Activated naive CD4-positive, alpha-beta T cell treated with anti-CD3 and anti-CD28 coated beads, Interleukin-2, amount 50 U/mL, for 72 hours (primary cell): ENCODE results near the gene FILIP1. TPM values are rescaled to one million over a fixed set of nuclear protein-coding genes. Genes with fewer than 3 reads are reported as not detected.

Experiments
- ATAC-seq, 2 donors: fragments of 150-1000 bp; cut with Tn5 transposase; 2 replicates each; pipeline ENCODE4 v1.10.0; 2021; ENCODE audit warnings: mild to moderate bottlenecking in 2 of 2, moderate library complexity in 2 of 2
- DNase-seq, 2 donors: peaks; one replicate each; pipeline ENCODE4 v3.0.0; 2021 to 2022; ENCODE audit warnings: low spot score in 2 of 2
- H3K27ac Mint-ChIP-seq, 2 donors: one replicate each; pipeline ENCODE4 v1.8.0; 2022; ENCODE audit warnings: mild to moderate bottlenecking in 2 of 2, mixed read lengths in 2 of 2
- H3K36me3 Mint-ChIP-seq, 2 donors: one replicate each; pipeline ENCODE4 v1.8.0; 2022; ENCODE audit warnings: mixed read lengths in 2 of 2
- H3K9me3 Mint-ChIP-seq, 2 donors: one replicate each; pipeline ENCODE4 v1.8.0; 2022; ENCODE audit warnings: mixed read lengths in 2 of 2
- total RNA-seq, 2 donors: library from RNA; stranded (reverse); gene quantifications; one replicate each; pipeline ENCODE4 v1.2.3, GENCODE V29; 2022

FILIP1 gene
- total RNA-seq, 2 donors from 2014 or later = not detected

DNA sequence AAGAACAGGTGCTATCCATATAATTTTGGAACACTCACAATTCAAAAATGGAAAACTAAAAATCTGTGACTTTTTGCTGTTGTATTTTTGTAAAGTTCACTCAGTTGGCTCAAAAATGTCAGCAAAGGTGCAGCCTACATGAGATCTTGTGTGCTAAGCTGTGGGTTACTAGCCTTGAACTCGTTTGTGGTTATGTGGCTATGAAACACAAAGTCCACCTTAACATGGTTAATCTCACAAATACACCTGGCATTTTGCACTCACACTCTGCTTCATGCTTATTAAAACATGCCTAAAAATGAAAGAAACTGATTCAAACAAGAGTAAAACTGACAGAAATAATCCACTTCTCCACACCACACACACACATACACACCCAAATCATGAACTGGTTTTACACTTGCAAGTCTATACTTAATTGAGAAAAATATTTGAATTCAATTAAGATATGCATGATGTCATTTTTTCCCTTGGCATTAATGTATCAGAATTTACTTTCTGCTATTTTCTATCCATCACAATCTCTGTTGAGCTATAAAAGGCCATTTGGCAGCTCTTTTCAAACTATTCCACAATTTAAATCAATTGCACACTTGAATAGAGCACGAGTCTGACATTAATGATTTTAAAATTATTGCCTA lies 186.1 kb downstream of the FILIP1 start:
- H3K9me3 Mint-ChIP-seq = no peaks in the 10 kb centered on the region
- no peaks in the 10 kb centered on the region for H3K36me3 Mint-ChIP-seq
- no peak overlapping the region for H3K27ac Mint-ChIP-seq
- ATAC-seq (no peak), DNase-seq (no peak)

GRCh38 chr6:75306064-75306463 lies 187.5 kb downstream of the FILIP1 start:
- no peaks in the 10 kb centered on the region for H3K9me3 Mint-ChIP-seq
- H3K27ac Mint-ChIP-seq = no peak overlapping the region
- ATAC-seq (no peak), DNase-seq (no peak)
- no peaks in the 10 kb centered on the region for H3K36me3 Mint-ChIP-seq

- Mint-ChIP-seq H3K27ac (no peak overlapping the region), H3K36me3 (no peaks in the 10 kb centered on the region), H3K9me3 (no peaks in the 10 kb centered on the region)
- DNase-seq (no peak), ATAC-seq (no peak)
Measured at GRCh38 chr6:75305573-75305972, 188.0 kb downstream of the FILIP1 start.

- Mint-ChIP-seq H3K9me3 (no peaks in the 10 kb centered on the region), H3K27ac (no peak overlapping the region), H3K36me3 (no peaks in the 10 kb centered on the region)
- DNase-seq (no peak), ATAC-seq (no peak)
Measured at GRCh38 chr6:75302280-75302679, 191.3 kb downstream of the FILIP1 start.

GRCh38 chr6:75301537-75301936 lies 192.1 kb downstream of the FILIP1 start:
- Mint-ChIP-seq H3K27ac (no peak overlapping the region), H3K36me3 (no peaks in the 10 kb centered on the region), H3K9me3 (no peaks in the 10 kb centered on the region)
- no peak for ATAC-seq
- no peak for DNase-seq

- H3K9me3 Mint-ChIP-seq = no peaks in the 10 kb centered on the region
- H3K36me3 Mint-ChIP-seq = no peaks in the 10 kb centered on the region
- H3K27ac Mint-ChIP-seq = no peak overlapping the region
- ATAC-seq (peak in 1 of 2 donors; percentile 71), DNase-seq (no peak)
Measured at GRCh38 chr6:75301088-75301487, 192.5 kb downstream of the FILIP1 start.

- no peak overlapping the region for H3K27ac Mint-ChIP-seq
- no peak for ATAC-seq
- H3K36me3 Mint-ChIP-seq = no peaks in the 10 kb centered on the region
- no peaks in the 10 kb centered on the region for H3K9me3 Mint-ChIP-seq
- DNase-seq = no peak
Measured at GRCh38 chr6:75300531-75300855, 193.1 kb downstream of the FILIP1 start.

DNA sequence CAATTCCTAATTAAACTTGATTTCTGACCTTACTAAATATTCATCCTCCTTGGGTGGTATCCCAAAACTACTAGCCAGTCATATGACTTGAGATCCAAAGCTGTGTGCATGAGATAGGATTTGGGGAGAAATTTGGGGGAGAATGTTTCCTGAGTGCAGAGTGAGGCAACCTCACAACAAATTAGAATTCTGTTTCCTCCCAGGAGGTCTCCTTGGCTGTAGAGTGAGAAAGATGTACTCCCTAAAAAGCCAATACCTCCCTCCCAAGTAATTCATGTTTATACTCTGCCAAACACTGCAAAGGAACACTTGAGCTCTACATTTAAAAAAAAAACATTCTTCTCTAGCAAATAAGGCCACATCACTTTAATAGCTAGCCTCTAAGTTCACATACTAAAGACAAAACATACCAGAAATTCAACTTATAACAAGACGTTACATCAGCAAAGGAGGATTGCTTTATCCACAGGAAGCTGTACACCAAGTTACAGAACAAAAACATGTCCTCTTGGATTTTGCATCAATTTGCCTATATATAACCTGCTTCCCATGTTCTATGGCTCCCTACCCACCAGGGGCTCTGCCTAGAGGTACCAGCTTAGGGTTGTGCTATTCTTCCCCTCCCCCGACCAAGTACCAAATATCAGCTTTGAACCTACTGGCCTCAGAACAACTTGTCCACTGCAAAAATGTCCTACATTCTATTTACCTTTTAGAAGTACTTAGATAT lies 193.6 kb downstream of the FILIP1 start:
- Mint-ChIP-seq H3K36me3 (no peaks in the 10 kb centered on the region), H3K9me3 (no peaks in the 10 kb centered on the region), H3K27ac (no peak overlapping the region)
- no peak for DNase-seq
- ATAC-seq = no peak

- H3K36me3 Mint-ChIP-seq = no peaks in the 10 kb centered on the region
- DNase-seq (no peak), ATAC-seq (peak; percentile 56 to 58)
- no peaks in the 10 kb centered on the region for H3K9me3 Mint-ChIP-seq
- H3K27ac Mint-ChIP-seq = no peak overlapping the region
Measured at GRCh38 chr6:75296811-75297779, 196.5 kb downstream of the FILIP1 start.

GRCh38 chr6:75292555-75292954 lies 201.0 kb downstream of the FILIP1 start:
- DNase-seq (no peak), ATAC-seq (no peak)
- Mint-ChIP-seq H3K27ac (no peak overlapping the region), H3K9me3 (no peaks in the 10 kb centered on the region), H3K36me3 (peaks cover 4 to 6% of the 10 kb centered on the region in 2 donors)

DNA sequence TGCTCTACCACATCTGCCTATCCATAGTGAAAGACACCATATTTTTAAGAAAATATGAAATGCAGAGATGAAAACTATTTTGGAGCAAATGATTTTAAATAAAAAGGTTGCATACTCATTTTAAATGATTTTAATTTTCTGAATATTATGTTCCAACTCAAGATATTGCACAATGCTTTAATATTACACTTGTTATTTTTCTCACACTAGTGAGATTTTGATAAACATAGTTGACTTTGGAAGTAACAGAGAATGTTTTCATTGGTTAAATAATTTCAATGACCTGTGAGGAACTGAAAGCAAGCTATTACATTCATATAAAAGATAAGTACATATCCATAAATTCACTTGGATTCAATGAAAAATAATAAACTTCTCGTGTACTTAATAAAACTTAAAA lies 201.9 kb downstream of the FILIP1 start:
- DNase-seq = no peak
- H3K36me3 Mint-ChIP-seq = peaks cover 8 to 9% of the 10 kb centered on the region in 2 donors
- no peak for ATAC-seq
- H3K27ac Mint-ChIP-seq = no peak overlapping the region
- no peaks in the 10 kb centered on the region for H3K9me3 Mint-ChIP-seq

DNA sequence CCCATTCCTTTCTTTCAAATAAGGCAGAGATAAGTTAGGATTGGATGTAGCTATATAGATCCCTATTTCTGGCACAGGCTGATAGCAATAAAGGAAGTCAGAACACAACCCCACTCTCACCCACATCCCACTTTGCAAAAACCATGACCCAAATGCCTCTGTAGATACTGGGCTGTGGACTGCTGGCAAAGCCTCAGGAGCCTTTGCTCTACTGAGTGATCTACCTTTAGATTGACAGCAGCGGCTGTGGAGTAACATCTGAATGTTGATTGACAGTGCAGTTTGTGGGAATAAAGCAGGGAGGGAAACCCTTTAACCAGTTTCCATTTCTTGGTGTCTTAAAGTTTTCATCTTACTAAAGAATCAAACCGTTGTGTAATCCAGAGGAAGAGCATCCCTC lies 202.3 kb downstream of the FILIP1 start:
- Mint-ChIP-seq H3K9me3 (no peaks in the 10 kb centered on the region), H3K27ac (no peak overlapping the region), H3K36me3 (peaks cover 12% of the 10 kb centered on the region in 2 donors)
- ATAC-seq (no peak), DNase-seq (no peak)

GRCh38 chr6:75290136-75290945 lies 203.3 kb downstream of the FILIP1 start:
- DNase-seq (no peak), ATAC-seq (no peak)
- Mint-ChIP-seq H3K9me3 (no peaks in the 10 kb centered on the region), H3K36me3 (peaks cover 12% of the 10 kb centered on the region in 2 donors), H3K27ac (peak overlapping the region in 1 of 2 donors; percentile 53)

DNA sequence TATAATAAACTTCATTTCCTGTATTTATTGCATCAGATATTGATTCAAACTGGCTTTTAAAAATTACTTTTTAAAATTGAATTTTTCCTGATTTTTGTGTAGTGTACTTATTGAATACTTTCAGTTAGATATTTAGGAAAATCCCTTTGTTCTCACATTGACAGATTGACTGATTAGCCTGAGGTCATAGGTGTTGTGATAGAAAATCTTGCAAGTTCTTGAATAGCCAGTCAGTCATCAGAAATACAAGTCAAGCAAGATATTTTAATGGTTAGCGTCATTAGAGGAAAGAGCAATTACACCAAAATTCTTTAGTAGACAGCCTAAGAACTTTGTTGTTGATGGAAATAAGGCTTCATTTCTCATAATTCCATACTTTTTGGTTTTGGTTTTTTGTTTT lies 205.6 kb downstream of the FILIP1 start:
- H3K9me3 Mint-ChIP-seq = no peaks in the 10 kb centered on the region
- DNase-seq = no peak
- ATAC-seq = no peak
- H3K36me3 Mint-ChIP-seq = peaks cover 12% of the 10 kb centered on the region in 2 donors
- no peak overlapping the region for H3K27ac Mint-ChIP-seq

GRCh38 chr6:75287424-75287823 lies 206.2 kb downstream of the FILIP1 start:
- no peaks in the 10 kb centered on the region for H3K9me3 Mint-ChIP-seq
- ATAC-seq = no peak
- H3K27ac Mint-ChIP-seq = peak overlapping the region in 1 of 2 donors; percentile 19
- H3K36me3 Mint-ChIP-seq = peaks cover 12% of the 10 kb centered on the region in 2 donors
- no peak for DNase-seq

DNA sequence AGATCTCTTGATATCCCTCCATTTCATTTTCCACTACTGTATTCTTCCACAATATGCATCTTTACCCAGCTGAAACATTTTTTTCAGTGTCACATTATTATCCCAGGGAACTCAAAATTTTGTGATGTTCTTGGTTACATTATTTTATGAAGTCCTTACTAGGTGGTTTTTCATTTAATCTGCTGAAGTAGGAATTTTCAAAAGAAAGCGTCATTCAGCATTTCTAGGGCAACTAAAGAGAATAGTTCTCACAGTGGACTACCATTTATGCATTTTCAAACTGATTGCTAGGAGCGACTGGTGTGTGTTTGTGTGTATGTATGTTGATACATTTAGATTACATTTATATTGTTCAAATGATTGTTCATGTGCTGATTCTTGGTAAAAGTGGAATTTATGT lies 206.6 kb downstream of the FILIP1 start:
- H3K9me3 Mint-ChIP-seq = no peaks in the 10 kb centered on the region
- ATAC-seq (no peak), DNase-seq (no peak)
- peaks cover 12% of the 10 kb centered on the region in 2 donors for H3K36me3 Mint-ChIP-seq
- H3K27ac Mint-ChIP-seq = no peak overlapping the region
